GM19395 (cell line): ENCODE data around the gene APLN.

Experiments
- ATAC-seq: cut with Tn5 transposase; IDR thresholded peaks from one replicate; pipeline ENCODE4 v1.9.1; 2021; ENCODE audit warnings: mild to moderate bottlenecking, moderate library complexity; ENCODE audit not compliant: unreplicated experiment

APLN gene

DNA sequence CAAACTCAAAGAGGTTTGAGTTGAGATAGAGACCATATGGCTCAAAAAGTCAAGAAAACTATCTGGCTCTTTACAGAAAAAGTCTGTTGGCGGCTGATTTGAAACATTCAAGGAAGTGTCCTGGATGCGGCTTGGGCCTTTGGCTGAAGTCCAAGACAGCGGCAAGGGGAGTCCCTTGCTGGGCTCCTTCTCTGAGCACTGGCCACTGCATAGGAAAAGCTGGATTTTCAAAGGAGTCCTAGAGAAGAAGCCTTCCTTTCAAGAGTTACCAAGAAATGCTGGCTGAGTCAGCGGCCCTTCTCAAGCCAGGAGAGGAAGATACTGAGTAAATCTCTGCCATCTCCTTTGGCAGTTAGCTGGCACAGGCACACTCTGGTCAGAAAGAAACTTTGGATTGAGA is 12.1 kb downstream of the APLN start:
- no peak for ATAC-seq

DNA sequence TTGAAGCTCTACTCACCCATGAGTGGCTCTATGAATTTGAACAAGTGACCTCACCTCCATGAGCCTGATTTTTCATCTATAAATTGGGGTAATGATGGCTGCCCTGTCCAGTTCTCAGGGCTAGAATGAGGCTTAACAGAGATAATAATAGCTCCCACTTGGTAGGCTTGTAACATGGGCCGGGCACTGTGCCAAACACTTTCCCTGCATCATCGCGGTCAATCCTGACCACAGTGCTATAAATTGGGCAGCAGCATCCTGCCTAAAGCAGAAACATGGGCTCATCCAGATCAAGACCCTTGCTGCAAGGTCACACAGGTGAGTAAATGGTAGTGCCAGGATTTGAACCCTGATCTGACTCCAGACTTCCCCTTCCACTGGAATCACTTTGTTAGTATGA is 12.8 kb downstream of the APLN start:
- ATAC-seq, result no peak

GRCh38 chrX:129641469-129641868 is 13.3 kb downstream of the APLN start:
- ATAC-seq, result no peak

- ATAC-seq, result no peak
These were observed 14.0 kb downstream of the APLN start for GRCh38 chrX:129640737-129641136.

GRCh38 chrX:129638917-129639316 is 15.8 kb downstream of the APLN start:
- ATAC-seq, result no peak

- peak; percentile 87 for ATAC-seq
These were observed 17.3 kb downstream of the APLN start for GRCh38 chrX:129637217-129638109.

DNA sequence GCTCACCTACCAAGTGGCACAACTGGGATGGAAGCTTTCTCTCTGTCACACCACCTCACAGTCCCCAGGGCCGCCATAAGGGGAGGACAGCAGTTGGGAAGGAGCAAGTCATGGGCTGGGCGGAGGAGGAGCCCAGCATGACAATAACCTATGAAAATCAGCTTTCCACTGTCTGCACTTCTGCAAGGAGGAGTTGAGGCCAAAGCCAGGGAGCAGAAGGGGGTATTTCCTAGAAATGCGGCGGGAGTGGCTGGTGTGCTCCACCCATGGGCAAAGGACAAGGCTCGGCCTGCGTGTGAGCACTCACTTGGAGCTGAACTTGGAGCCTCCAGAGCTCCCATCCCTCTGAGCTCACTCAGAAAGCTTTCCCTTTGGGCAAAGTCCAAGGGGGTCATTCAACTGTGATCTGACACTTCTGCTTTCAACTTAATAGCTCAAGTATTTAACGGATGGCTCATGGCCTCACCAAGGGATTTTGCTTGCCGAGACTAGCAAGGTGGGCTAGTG is 18.5 kb downstream of the APLN start:
- no peak for ATAC-seq

- ATAC-seq, result no peak
These were observed 20.2 kb downstream of the APLN start for GRCh38 chrX:129634541-129634940.

- no peak for ATAC-seq
These were observed 22.3 kb downstream of the APLN start for GRCh38 chrX:129632443-129632842.

GRCh38 chrX:129631849-129632248 is 22.9 kb downstream of the APLN start:
- ATAC-seq, result no peak

DNA sequence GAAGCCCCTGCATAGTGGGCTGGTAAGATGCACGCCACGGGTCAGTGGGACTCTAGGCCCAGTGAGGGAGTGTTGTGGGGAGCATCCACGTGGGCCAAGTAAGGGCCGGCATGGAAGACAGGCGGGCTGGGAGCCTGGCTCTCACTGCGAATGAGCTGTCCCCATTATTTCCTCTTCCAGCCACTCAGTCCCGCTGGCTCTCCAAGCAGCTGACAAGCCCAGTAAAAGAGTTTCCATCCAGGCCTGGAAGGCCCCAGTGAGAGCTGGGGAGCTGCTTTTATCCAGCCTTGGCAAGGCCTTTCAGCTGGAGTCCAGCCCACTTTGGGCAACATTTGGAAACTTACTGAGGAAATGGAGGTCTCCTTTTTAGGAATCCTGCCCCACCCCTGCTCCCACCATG is 24.9 kb downstream of the APLN start:
- ATAC-seq, result no peak

GRCh38 chrX:129626026-129626425 is 28.7 kb downstream of the APLN start:
- no peak for ATAC-seq

GRCh38 chrX:129622757-129623301 is 31.9 kb downstream of the APLN start:
- no peak for ATAC-seq

DNA sequence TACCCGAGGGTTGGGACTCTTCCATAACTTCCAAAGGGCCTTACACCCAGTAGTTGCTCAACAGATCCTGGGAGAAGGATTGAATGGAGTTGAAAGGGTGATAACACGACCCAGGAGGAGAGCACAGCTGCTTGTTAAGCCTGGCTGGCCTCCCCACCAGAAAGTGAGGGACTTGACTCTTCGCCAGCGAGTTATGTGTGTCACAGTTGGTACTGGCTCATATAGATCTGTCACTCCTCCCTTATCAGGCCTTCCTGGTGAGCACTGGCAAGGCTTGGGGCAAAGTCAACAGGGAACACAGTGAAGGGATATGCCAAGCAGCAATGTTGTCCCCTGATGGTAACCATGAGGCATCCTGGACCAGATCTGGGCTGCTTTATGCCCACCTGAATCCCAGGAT is 35.8 kb downstream of the APLN start:
- ATAC-seq, result no peak

DNA sequence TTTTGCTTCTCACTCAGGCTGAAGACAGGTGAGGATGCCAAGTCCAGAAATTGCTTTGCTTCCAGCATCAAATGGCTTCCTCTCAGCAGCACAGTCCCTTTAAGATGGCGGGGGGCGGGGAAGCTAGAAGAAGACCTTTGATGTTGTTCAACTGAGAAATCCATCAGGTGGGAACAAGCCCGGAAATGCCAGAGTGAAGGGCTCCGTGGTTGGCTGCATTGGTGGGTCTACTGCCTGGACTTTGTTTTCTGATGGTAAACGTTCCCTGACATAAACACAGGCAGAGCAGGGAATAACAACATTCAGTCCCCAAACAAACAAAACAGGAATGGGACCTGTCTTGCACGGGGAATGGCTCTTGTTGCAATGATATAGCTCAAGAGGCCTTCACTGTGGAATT is 37.3 kb downstream of the APLN start:
- no peak for ATAC-seq

- ATAC-seq, result no peak
These were observed 40.1 kb downstream of the APLN start for GRCh38 chrX:129614481-129615255.

GRCh38 chrX:129613596-129613995 is 41.2 kb downstream of the APLN start:
- no peak for ATAC-seq

DNA sequence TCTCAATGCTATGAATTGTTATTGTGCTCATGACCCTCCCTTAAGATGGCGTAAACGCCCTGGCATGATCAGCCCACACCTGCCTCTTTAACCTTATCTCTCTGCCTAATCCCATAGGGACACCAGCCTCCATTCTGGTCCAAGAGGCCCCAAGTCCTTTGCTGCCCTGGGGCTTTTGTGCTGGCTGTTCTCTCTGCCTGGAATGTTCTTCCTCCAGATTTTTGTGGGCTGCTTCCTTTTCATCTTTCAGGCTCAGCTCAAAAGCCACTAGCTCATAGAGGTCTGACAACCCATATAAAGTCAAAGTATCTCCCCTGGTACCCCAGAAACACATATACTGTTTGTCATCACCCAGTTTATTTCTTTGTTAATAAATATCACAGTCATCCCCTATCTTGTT is 42.4 kb downstream of the APLN start:
- ATAC-seq, result no peak

DNA sequence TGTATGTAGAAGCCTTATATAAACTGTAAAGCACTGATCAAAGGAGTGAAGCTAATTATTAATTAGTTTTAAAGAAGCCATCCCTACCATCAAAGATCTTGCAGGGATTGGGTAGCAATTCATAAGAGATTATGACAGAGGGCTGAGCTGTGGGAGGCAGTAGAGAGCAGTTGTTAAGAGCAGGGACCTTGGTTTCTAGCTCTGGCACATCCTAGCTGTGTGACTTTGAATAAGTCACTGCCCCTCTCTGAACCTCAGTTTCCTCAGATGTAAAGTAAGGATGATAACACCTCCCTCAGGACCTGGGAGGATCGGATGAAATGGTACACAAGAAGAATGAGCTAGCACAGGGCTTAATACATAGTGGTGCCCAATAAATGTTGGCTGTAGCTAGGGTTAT is 45.4 kb downstream of the APLN start:
- no peak for ATAC-seq

DNA sequence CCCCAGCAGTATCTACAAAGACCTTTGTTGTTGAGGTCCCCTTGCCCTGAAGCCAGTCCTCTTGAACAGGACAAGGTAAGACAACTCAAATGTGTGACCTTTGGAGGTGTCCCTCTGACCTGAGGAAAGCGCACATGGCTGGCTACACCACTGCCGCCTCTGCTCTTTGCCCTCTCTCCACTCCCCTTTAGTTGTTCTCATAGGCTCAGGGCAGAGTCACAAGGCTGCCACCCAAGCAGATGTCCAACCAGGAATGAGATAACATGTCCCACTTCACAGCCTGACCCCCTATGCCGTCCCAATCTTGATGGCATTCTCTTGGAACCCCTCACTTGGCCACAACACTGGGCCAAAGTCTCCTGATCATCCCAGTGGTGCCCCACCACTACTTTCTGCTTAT is 46.3 kb downstream of the APLN start:
- ATAC-seq, result no peak

- ATAC-seq, result no peak
These were observed 47.8 kb downstream of the APLN start for GRCh38 chrX:129606918-129607317.

DNA sequence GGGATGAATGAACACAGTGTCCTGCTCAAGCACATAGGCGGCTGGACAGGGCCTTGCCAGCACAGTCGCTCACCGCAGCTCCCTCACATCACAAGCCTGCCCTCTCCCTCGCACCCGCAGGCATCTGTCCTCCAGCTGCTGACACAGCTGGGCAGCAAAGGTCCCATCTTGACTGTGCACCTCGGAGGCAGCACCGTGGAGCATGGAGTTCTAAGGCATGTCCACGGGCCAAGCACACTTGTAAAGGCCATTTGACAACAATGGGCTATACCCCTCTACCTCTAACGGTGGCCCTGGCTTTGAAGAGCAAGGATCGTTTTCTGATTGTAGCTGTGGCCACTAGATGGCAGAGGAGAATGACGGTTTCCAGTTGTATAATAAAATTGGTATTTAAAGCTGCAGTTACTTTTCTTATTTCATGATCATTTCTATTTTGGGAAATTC is 53.8 kb downstream of the APLN start:
- ATAC-seq, result no peak
